ENCODE results near the gene RPGRIP1L. TPM values are rescaled to one million over a fixed set of nuclear protein-coding genes. Genes with fewer than 3 reads are reported as not detected.

Gene RPGRIP1L
- total RNA-seq, 3 donors from 2014 or later = 2.1 to 5.3 (median 3.8) TPM

GRCh38 chr16:53744449-53744848 lies 40.8 kb upstream of the RPGRIP1L start:
- peak; percentile 60 for ATAC-seq
- no peak for TF ChIP-seq CTCF (IDR thresholded peaks at IDR 0.05)
- H3K4me3 ChIP-seq = no peak overlapping the region
- intact Hi-C loops (cut with DNase I, micrococcal nuclease) = no loop called here
- H3K36me3 ChIP-seq (ENCODE audit: low read depth) = no peaks in the 10 kb centered on the region
- peaks cover 17% of the 10 kb centered on the region for H3K4me1 ChIP-seq (ENCODE audit: low read depth)
- no peaks in the 10 kb centered on the region for H3K9me3 ChIP-seq
- DNase-seq = no peak

DNA sequence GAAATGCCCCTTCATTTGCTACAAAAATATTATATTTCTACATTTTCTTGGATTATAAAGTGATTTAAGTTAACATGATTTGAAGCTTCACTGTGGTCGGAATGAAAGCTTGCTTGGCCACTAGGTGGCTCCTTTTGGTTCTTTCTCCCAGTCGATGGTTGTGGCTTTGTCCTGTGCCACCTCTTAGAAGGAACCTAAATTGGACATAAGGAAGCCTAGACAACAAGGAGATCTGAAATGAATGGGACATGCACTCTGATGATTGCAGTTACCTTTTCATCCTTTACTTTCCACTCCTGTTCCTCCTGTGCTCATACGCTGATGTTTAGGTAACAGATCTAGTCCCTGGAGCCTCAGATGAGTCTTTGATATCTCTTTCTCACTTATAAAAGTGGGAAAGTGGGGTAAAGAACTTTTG lies 39.5 kb upstream of the RPGRIP1L start:
- TF ChIP-seq CTCF (IDR thresholded peaks at IDR 0.05) = peak; percentile 24
- no peak overlapping the region for H3K4me3 ChIP-seq
- no peaks in the 10 kb centered on the region for H3K9me3 ChIP-seq
- DNase-seq (peak in 1 of 3 donors; percentile 62), ATAC-seq (peak; percentile 62)
- H3K4me1 ChIP-seq (ENCODE audit: low read depth) = peaks cover 17% of the 10 kb centered on the region
- intact Hi-C loops (cut with DNase I, micrococcal nuclease) = no loop called here
- H3K36me3 ChIP-seq (ENCODE audit: low read depth) = no peaks in the 10 kb centered on the region

DNA sequence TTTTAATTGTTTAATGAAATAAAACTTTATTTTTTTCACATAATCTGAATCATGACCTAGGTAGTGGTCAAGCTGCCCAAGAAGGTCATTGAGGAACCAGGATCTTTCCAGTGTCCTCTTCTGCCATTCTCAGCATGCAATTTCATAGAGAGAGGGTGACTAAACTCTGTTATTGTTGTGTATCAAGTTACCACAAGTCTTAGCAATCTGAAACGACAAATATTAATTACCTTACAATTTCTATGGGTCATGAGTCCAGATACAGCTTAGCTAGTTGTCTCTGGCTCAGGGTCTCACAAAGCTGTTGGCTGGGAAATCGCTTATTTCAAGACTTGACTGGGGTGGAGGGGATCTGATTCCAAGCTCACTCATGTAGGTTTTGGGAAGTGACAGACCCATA lies 37.9 kb upstream of the RPGRIP1L start:
- Histone ChIP-seq H3K4me3 (no peak overlapping the region), H3K9me3 (no peaks in the 10 kb centered on the region), H3K36me3 (ENCODE audit: low read depth) (no peaks in the 10 kb centered on the region), H3K4me1 (ENCODE audit: low read depth) (peaks cover 17% of the 10 kb centered on the region)
- TF ChIP-seq CTCF (IDR thresholded peaks at IDR 0.05) = no peak
- intact Hi-C loops (cut with DNase I, micrococcal nuclease) = no loop called here
- ATAC-seq (no peak), DNase-seq (no peak)

- DNase-seq (no peak), ATAC-seq (no peak)
- intact Hi-C loops (cut with DNase I, micrococcal nuclease) = no loop called here
- Histone ChIP-seq H3K4me3 (no peak overlapping the region), H3K4me1 (ENCODE audit: low read depth) (peaks cover 17% of the 10 kb centered on the region), H3K36me3 (ENCODE audit: low read depth) (no peaks in the 10 kb centered on the region), H3K9me3 (no peaks in the 10 kb centered on the region)
- no peak for TF ChIP-seq CTCF (IDR thresholded peaks at IDR 0.05)
Observed at GRCh38 chr16:53740933-53741531, 37.4 kb upstream of the RPGRIP1L start.

GRCh38 chr16:53740476-53740875 lies 36.8 kb upstream of the RPGRIP1L start:
- no peaks in the 10 kb centered on the region for H3K36me3 ChIP-seq (ENCODE audit: low read depth)
- intact Hi-C loops (cut with DNase I, micrococcal nuclease) = no loop called here
- no peak for TF ChIP-seq CTCF (IDR thresholded peaks at IDR 0.05)

GRCh38 chr16:53737552-53737951 lies 33.9 kb upstream of the RPGRIP1L start:
- TF ChIP-seq CTCF (IDR thresholded peaks at IDR 0.05) = no peak
- Histone ChIP-seq H3K4me3 (no peak overlapping the region), H3K9me3 (no peaks in the 10 kb centered on the region), H3K4me1 (ENCODE audit: low read depth) (peaks cover 13% of the 10 kb centered on the region), H3K36me3 (ENCODE audit: low read depth) (no peaks in the 10 kb centered on the region)
- intact Hi-C loops (cut with DNase I, micrococcal nuclease) = no loop called here
- DNase-seq (no peak), ATAC-seq (no peak)

More at GRCh38 chr16:53740476-53740875, 36.8 kb upstream of the RPGRIP1L start:
- DNase-seq (no peak), ATAC-seq (no peak)
- Histone ChIP-seq H3K9me3 (no peaks in the 10 kb centered on the region), H3K4me1 (ENCODE audit: low read depth) (peaks cover 14% of the 10 kb centered on the region), H3K4me3 (no peak overlapping the region)
